ENCODE results near the gene PIPOX.

The PIPOX gene

GRCh38 chr17:29008591-29008990 is 34.4 kb upstream of the PIPOX start:
- H3K4me3 ChIP-seq (ENCODE audit: low read depth, low read length): no peak overlapping the region
- no peak for DNase-seq (ENCODE audit: low read depth)
- TF ChIP-seq CTCF (IDR thresholded peaks at IDR 0.05; ENCODE audit: control insufficient read depth, extremely low read depth, insufficient read depth): no peak

- TF ChIP-seq CTCF (IDR thresholded peaks at IDR 0.05; ENCODE audit: control insufficient read depth, extremely low read depth, insufficient read depth): no peak
- H3K4me3 ChIP-seq (ENCODE audit: low read depth, low read length): no peak overlapping the region
- DNase-seq (ENCODE audit: low read depth): no peak
Measured at GRCh38 chr17:29010129-29010528, 32.8 kb upstream of the PIPOX start.

- DNase-seq (ENCODE audit: low read depth): no peak
- no peak overlapping the region for H3K4me3 ChIP-seq (ENCODE audit: low read depth, low read length)
- TF ChIP-seq CTCF (IDR thresholded peaks at IDR 0.05; ENCODE audit: control insufficient read depth, extremely low read depth, insufficient read depth): no peak
Measured at GRCh38 chr17:29010586-29010985, 32.4 kb upstream of the PIPOX start.

- TF ChIP-seq CTCF (IDR thresholded peaks at IDR 0.05; ENCODE audit: control insufficient read depth, extremely low read depth, insufficient read depth): no peak
- no peak for DNase-seq (ENCODE audit: low read depth)
Measured at GRCh38 chr17:29012535-29012934, 30.4 kb upstream of the PIPOX start.

GRCh38 chr17:29014716-29015115 is 28.2 kb upstream of the PIPOX start:
- no peak overlapping the region for H3K4me3 ChIP-seq (ENCODE audit: low read depth, low read length)
- TF ChIP-seq CTCF (IDR thresholded peaks at IDR 0.05; ENCODE audit: control insufficient read depth, extremely low read depth, insufficient read depth): no peak
- DNase-seq (ENCODE audit: low read depth): no peak

More at GRCh38 chr17:29012535-29012934, 30.4 kb upstream of the PIPOX start:
- no peak overlapping the region for H3K4me3 ChIP-seq (ENCODE audit: low read depth, low read length)

- H3K4me3 ChIP-seq (ENCODE audit: low read depth, low read length): no peak overlapping the region
- TF ChIP-seq CTCF (IDR thresholded peaks at IDR 0.05; ENCODE audit: control insufficient read depth, extremely low read depth, insufficient read depth): no peak
- no peak for DNase-seq (ENCODE audit: low read depth)
Measured at GRCh38 chr17:29016345-29017210, 26.4 kb upstream of the PIPOX start.

Data from LNCaP clone FGC (cell line).